ENCODE data around the gene HSD17B4. TPM values are rescaled to one million over a fixed set of nuclear protein-coding genes. Genes with fewer than 3 reads are reported as not detected.

The HSD17B4 gene
- total and polyA plus RNA-seq, 9 of the 15 experiments (the other 6 are each of a cell fraction or from before 2014, with no cell fraction given): 50.6 to 187 (median 94.6) TPM

DNA sequence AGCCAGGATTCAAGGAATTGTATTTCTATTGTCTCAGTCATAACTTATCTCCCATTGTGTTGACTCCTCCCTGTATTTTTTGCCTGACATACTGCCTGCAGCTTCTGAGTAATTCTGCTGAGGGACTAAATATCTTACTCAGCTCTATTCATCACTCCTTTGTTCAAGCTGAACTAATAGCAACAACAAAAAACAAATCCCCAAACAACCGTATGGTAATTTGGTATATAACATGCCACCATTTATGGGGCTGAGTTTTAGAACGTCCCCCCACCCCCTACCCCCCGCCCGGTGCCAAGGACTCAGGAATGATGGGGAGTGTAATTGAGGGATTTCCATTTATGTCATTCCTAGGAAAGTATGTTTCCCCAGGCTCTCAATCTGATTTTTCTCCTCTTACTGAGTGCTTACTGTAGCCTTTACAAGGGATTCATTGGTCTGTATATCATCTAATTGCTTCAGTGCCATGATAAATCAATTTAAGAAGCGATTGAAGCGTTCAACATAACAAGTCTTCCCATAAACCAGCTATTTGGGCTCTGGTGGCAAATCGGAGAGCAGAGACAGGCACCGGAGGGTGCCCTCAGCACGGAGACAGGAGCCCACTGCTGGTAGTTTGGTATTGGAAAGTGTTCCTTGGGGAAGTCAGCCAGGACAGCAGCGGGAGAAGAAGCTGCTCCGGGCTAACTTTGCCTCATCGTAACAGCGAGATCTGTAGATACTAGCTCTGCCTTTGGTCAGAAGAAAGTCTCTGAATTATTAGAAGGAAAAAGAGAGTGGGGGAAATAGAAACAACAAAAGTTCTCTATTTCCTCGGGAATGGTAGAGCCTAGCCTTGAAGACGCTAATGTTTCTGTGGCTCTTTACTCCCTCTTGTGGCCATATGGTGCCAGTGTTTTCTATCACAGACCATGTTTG, 40.7 kb upstream of the HSD17B4 start:
- intact Hi-C loops (cut with micrococcal nuclease): loop anchor here (1.0 to 2.0 kb wide), 5 partner anchors 96 to 423 kb away; partner anchors contain the start of genes DMXL1 and DTWD2
- Histone ChIP-seq H3K36me3 (ENCODE audit: control insufficient read depth, insufficient read depth, low read length) (no peaks in the 10 kb centered on the region), H3K4me2 (ENCODE audit: insufficient read depth, low read length) (peak overlapping the region; percentile 68), H3K4me1 (replicated peaks in 1 of 2; ENCODE audit: control insufficient read depth in 2 of 2, insufficient read depth in 2 of 2, low read length in 2 of 2) (peaks cover 0 to 8% of the 10 kb centered on the region in 2 experiments; a peak in 3 of 5 replicates), H2AFZ (ENCODE audit: low read depth, low read length) (peak overlapping the region; percentile 89), H3K79me2 (ENCODE audit: control insufficient read depth, insufficient read depth, low read length) (no peaks in the 10 kb centered on the region), H3K27me3 (ENCODE audit: control insufficient read depth in 2 of 2, insufficient read depth in 2 of 2, low read length in 2 of 2) (no peaks in the 10 kb centered on the region), H4K20me1 (replicated peaks; ENCODE audit: control insufficient read depth, insufficient read depth, low read length) (no peaks in the 10 kb centered on the region), H3K9me3 (replicated peaks; ENCODE audit: control insufficient read depth, insufficient read depth, low read depth, low read length) (no peaks in the 10 kb centered on the region), H3K9me1 (ENCODE audit: control insufficient read depth, insufficient read depth, low read length) (no peaks in the 10 kb centered on the region), H3K4me3 (peak overlapping the region; percentile 6), H3K9ac (ENCODE audit: insufficient read depth in 1 of 2, low read depth in 2 of 2, low read length in 2 of 2) (peak overlapping the region; percentile 57 to 81; a peak in 3 of 4 replicates), H3K27ac (ENCODE audit: extremely low read depth, low read depth, low read length) (peak overlapping the region; percentile 27; the same call in 1 of the 3 replicates)
- ATAC-seq: peak; percentile 96
- 27% methylated on average over 15 of the region's 15 CpGs for WGBS (ENCODE audit: insufficient coverage, low coverage, missing lambda C conversion rate)
- in situ Hi-C loops (cut with MboI): loop anchor here (5.0 kb wide), 1 partner anchor 424 kb away; the partner anchor contains the start of gene DTWD2
- FAIRE-seq: peak; percentile 94
- CTCF ChIA-PET (ENCODE audit: low intra/inter-chr PET ratio): interaction anchor here (0.6 to 2.5 kb wide), 6 partner anchors 16 to 423 kb away, joined by 3 to 26 read pairs (median 4); partner anchors contain the start of gene DTWD2
- DNase-seq (ENCODE audit: extremely low read depth in 1 of 4, low spot score in 3 of 4): peak; percentile 69 to 84 (median 72)
- no TSS peak for BruUV-seq (replicated peaks)
- POLR2A ChIA-PET: interaction anchor here (0.6 to 1.3 kb wide), 4 partner anchors 11 to 340 kb away, joined by 3 to 8 read pairs (median 3); partner anchors contain the start of gene DMXL1
- TF ChIP-seq PTRF (tag; IDR thresholded peaks at IDR 0.05): no peak
- TF ChIP-seq RFX1 (IDR thresholded peaks at IDR 0.05): no peak
- TF ChIP-seq, protein P1, sequence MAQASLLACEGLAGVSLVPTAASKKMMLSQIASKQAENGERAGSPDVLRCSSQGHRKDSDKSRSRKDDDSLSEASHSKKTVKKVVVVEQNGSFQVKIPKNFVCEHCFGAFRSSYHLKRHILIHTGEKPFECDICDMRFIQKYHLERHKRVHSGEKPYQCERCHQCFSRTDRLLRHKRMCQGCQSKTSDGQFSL (CRISPR knock-in tag; IDR thresholded peaks at IDR 0.05): no peak
- TF ChIP-seq, protein P1 (tag; IDR thresholded peaks at IDR 0.05): no peak
- no peak for TF ChIP-seq BCL6 (CRISPR knock-in tag; IDR thresholded peaks at IDR 0.05)
- TF ChIP-seq JUNB (CRISPR knock-in tag; conservative IDR thresholded peaks at IDR 0.05): no peak
- no peak for TF ChIP-seq GTF2F1 (IDR thresholded peaks at IDR 0.05; ENCODE audit: low read depth, low read length)
- TF ChIP-seq ETS2 (tag; IDR thresholded peaks at IDR 0.05; ENCODE audit: borderline replicate concordance, poor library complexity, severe bottlenecking): no peak
- TF ChIP-seq CSDE1 (IDR thresholded peaks at IDR 0.05): no peak
- TF ChIP-seq, protein P2, sequence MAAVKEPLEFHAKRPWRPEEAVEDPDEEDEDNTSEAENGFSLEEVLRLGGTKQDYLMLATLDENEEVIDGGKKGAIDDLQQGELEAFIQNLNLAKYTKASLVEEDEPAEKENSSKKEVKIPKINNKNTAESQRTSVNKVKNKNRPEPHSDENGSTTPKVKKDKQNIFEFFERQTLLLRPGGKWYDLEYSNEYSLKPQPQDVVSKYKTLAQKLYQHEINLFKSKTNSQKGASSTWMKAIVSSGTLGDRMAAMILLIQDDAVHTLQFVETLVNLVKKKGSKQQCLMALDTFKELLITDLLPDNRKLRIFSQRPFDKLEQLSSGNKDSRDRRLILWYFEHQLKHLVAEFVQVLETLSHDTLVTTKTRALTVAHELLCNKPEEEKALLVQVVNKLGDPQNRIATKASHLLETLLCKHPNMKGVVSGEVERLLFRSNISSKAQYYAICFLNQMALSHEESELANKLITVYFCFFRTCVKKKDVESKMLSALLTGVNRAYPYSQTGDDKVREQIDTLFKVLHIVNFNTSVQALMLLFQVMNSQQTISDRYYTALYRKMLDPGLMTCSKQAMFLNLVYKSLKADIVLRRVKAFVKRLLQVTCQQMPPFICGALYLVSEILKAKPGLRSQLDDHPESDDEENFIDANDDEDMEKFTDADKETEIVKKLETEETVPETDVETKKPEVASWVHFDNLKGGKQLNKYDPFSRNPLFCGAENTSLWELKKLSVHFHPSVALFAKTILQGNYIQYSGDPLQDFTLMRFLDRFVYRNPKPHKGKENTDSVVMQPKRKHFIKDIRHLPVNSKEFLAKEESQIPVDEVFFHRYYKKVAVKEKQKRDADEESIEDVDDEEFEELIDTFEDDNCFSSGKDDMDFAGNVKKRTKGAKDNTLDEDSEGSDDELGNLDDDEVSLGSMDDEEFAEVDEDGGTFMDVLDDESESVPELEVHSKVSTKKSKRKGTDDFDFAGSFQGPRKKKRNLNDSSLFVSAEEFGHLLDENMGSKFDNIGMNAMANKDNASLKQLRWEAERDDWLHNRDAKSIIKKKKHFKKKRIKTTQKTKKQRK (IDR thresholded peaks at IDR 0.05; ENCODE audit: borderline replicate concordance, low read depth, low read length): no peak
- no peak for TF ChIP-seq CREB1 (IDR thresholded peaks at IDR 0.05)
- TF ChIP-seq CREB1 (CRISPR knock-in tag; IDR thresholded peaks at IDR 0.05): no peak
- peak; percentile 74 for TF ChIP-seq ZNF316 (IDR thresholded peaks at IDR 0.05)
- TF ChIP-seq TRIM28 (IDR thresholded peaks at IDR 0.05): no peak
- TF ChIP-seq, protein P3, sequence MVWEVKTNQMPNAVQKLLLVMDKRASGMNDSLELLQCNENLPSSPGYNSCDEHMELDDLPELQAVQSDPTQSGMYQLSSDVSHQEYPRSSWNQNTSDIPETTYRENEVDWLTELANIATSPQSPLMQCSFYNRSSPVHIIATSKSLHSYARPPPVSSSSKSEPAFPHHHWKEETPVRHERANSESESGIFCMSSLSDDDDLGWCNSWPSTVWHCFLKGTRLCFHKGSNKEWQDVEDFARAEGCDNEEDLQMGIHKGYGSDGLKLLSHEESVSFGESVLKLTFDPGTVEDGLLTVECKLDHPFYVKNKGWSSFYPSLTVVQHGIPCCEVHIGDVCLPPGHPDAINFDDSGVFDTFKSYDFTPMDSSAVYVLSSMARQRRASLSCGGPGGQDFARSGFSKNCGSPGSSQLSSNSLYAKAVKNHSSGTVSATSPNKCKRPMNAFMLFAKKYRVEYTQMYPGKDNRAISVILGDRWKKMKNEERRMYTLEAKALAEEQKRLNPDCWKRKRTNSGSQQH (CRISPR knock-in tag; IDR thresholded peaks at IDR 0.05): no peak
- TF ChIP-seq ZNF143 (CRISPR knock-in tag; IDR thresholded peaks at IDR 0.05): no peak
- no peak for TF ChIP-seq KLF6 (CRISPR knock-in tag; IDR thresholded peaks at IDR 0.05; ENCODE audit: borderline replicate concordance)
